Fibroblast of villous mesenchyme (primary cell): ENCODE measurements around the gene STK32B. TPM values are rescaled to one million over a fixed set of nuclear protein-coding genes. Genes with fewer than 3 reads are reported as not detected.

Experiments used
- DNase-seq: peaks from one replicate; pipeline ENCODE4 v3.0.0-alpha.2; 2010; ENCODE audit warnings: low read depth
- H3K4me3 ChIP-seq: 2 replicates; pipeline ENCODE4 v1.5.1; 2011; ENCODE audit warnings: low read depth, mild to moderate bottlenecking, low read length
- CTCF ChIP-seq: IDR thresholded peaks from 2 replicates; pipeline ENCODE4 v1.5.1; 2012; ENCODE audit warnings: low read depth, mild to moderate bottlenecking, low read length; ENCODE audit not compliant: insufficient read depth
- total RNA-seq: library from RNA; depleted of rRNA; stranded (reverse); fragments of >200 nt; gene quantifications from 2 replicates; pipeline ENCODE4 v1.2.3, GENCODE V29; 2012

STK32B gene
- total RNA-seq, 1 donor = 2.6 TPM

DNA sequence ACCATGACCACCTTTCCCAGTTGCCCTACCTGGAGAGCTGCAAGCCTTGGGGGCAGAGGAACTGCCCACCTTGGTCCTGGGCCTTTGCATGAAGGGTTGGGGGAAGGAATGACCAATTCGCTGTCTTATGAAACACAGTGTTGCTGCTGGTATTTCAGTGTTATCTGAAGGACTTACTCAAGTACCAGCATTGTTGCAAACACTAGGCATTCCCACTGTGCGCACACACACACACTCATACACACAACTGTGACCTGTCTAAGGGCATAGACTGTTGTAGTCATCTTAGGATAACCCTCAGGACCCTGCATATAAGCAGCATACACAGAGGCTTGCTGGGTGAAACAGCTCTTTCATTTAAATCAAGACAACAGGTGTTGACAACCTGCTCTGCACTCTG, 446.2 kb downstream of the STK32B start:
- TF ChIP-seq CTCF = no peak
- H3K4me3 ChIP-seq = no peak overlapping the region
- DNase-seq = no peak

- TF ChIP-seq CTCF = no peak
- H3K4me3 ChIP-seq = no peak overlapping the region
- DNase-seq = peak; percentile 44
Observed at GRCh38 chr4:5500165-5500564, 448.9 kb downstream of the STK32B start.

- no peak for TF ChIP-seq CTCF
- H3K4me3 ChIP-seq = no peak overlapping the region
- no peak for DNase-seq
Observed at GRCh38 chr4:5503336-5503936, 452.2 kb downstream of the STK32B start.

DNA sequence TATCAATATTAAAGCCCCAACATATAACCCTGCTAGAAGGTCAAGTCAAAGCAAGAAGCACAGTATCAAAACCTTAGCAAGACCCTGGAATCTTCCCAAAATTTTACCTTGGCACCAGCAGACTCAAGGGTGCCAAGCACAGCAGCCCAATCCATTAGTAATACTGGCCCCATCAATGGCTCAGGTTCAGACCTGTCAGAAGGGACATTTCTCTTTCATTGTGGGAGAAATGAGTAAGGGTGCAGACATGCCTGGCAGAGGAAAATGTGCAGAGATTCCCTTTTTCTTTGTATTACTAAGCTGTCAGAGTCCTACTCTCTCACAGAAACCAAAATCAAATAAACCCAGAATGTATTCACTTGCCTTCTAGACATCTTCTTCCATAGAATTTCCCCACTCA, 453.2 kb downstream of the STK32B start:
- TF ChIP-seq CTCF = no peak
- DNase-seq = no peak
- no peak overlapping the region for H3K4me3 ChIP-seq

- DNase-seq = peak; percentile 64
- no peak overlapping the region for H3K4me3 ChIP-seq
- no peak for TF ChIP-seq CTCF
Observed at GRCh38 chr4:5510504-5510903, 459.2 kb downstream of the STK32B start.

GRCh38 chr4:5511791-5512190, 460.5 kb downstream of the STK32B start:
- peak; percentile 30 for DNase-seq

More at GRCh38 chr4:5511791-5512190, 460.5 kb downstream of the STK32B start:
- no peak for TF ChIP-seq CTCF
- no peak overlapping the region for H3K4me3 ChIP-seq
